NK-92 treated with Interleukin-12 subunit alpha and Interleukin-12 subunit beta, amount 100 ng/mL, for 24 hours (cell line): ENCODE results near the gene KRTAP1-4.
"Not testable (repeated sequence)": the region's sequence is repeated elsewhere in the genome, so short reads cannot be mapped to it uniquely, and the experiment has no call there.

Experiments used
- DNase-seq: peaks from one replicate; lab custom pipeline; 2025; lab: John Stamatoyannopoulos, UW

Gene KRTAP1-4

DNA sequence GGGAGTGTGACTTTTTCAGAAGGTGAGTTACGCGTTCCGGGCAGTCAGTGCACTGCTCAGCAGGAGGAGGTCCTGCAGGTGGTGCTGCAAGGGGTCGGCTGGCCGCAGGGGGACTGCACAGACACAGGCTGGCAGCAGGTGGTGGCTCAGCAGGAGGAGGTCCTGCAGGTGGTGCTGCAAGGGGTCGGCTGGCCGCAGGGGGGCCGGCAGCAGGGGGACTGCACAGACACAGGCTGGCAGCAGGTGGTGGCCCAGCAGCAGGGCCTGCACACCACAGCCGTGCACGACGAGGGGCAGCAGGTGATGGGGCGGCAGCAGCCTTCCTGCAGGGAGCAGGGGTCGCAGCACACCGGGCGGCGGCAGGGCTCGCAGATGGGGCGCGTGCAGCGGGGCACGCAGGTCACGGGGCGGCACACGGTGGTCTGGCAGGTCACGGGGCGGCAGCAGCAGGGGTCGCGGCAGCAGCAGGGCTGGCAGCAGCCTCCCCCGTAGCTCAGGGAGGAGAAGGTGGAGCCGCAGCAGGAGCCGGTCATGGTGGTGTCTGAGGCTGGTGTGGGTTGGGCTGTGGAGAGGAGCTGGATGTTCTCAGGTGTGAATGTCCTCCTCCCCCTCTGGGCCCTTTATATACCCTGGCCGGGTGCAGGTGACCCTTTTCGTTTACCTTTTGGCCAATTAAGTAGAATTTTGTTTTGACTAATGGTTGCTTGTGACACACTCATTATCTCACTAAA, 16.9 kb upstream of the KRTAP1-4 start, which contains the start of gene KRTAP2-1:
TSS of gene KRTAP2-1 (minus strand) at position 582 of the 731 bp plus-strand sequence. CDS start at position 533, 49 bp downstream.
- not testable (repeated sequence) for DNase-seq

DNA sequence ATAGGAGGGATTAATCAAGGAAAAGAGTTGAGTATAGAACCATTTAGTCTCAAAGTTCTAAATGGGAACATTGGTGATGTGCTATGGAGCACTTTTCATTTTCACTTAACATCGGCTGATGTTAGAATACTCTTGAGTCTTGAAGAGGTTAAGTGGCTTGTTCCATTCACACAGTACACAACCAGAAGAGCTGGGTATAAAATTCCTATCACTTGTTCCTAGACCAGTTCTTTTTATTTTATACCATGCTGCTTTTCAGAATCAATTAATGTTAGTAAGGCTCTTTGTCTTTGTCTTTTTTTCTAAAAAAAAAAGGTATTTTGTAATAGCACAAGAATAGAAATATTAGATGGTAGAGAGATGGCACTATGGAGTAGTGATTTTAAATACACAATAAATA, 13.0 kb upstream of the KRTAP1-4 start:
- no peak for DNase-seq

DNA sequence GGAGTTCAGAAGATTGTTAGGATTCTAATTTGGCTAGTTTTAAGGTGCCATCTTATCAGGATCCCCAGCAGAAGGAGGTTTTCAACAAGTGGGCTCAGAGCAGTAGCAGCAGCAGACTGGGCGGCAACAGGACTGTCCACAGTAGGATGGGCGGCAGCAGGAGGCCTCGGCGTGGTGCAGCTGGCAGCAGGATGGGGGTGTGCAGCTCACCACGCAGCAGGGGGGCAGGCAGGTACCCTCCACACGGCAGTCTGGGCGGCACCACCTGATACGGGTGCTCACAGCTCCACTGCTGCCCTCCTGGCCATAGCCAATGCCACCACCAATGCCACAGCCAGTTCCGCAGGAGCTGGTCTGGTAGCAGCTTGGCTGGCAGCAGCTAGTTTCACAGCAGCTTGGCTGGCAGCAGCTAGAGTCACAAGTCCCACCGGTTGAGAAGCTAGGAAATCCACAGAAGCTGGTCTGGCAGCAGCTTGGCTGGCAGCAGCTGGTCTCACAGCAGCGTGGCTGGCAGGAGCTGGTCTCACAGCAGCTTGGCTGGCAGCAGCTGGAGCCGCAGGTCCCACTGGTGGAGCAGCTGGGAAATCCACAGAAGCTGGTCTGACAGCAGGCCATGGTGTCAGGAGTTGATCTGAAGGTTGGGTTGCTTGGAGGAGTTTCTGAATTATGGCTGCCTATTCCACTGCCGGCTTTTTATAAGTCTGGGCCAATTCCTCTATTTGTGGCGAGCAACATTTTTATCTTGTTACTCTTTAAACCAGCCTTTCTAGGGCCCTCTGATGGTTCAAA, 11.0 kb upstream of the KRTAP1-4 start, which contains the start of gene KRTAP1-1:
TSS of gene KRTAP1-1 (minus strand) at position 668 of the 789 bp plus-strand sequence. CDS start at position 615, 53 bp downstream.
- DNase-seq: not testable (repeated sequence)

DNA sequence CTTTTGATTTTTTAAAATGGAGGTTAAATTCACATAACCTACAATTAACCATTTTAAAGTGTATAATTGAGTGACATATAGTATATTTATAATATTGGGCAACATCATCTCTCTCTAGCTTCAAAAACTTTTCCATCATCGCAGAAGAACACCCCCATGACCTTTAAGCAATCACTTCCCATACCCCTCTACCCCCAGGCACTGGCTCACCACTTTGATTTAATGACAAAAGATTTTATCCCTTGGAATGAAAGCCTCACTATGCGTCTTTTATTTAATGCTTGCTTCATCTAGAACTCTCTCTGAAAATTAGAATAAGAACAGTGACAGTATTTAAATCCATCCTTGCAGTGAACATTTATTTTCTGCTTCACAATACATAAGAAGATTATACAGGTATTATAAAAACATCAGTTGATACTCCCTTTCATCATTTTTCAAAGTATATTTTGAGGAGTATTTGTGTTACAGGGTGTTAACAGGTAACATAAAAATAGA, 7.9 kb upstream of the KRTAP1-4 start:
- DNase-seq: no peak

DNA sequence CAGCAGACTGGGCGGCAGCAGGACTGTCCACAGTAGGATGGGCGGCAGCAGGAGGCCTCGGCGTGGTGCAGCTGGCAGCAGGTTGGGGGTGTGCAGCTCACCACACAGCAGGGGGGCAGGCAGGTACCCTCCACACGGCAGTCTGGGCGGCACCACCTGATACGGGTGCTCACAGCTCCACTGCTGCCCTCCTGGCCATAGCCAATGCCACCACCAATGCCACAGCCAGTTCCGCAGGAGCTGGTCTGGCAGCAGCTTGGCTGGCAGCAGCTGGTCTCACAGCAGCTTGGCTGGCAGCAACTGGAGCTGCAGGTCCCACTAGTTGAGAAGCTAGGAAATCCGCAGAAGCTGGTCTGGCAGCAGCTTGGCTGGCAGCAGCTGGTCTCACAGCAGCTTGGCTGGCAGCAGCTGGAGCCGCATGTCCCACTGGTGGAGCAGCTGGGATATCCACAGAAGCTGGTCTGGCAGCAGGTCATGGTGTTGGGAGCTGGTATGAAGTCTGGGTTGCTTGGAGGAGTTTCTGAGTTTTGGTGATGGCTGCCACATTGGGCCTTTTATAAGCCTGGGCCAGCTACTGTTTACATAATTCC, 4.4 kb upstream of the KRTAP1-4 start, which contains the start of gene KRTAP1-3:
TSS of gene KRTAP1-3 (minus strand) at position 529 of the 590 bp plus-strand sequence. CDS start at position 476, 53 bp downstream.
- not testable (repeated sequence) for DNase-seq

DNA sequence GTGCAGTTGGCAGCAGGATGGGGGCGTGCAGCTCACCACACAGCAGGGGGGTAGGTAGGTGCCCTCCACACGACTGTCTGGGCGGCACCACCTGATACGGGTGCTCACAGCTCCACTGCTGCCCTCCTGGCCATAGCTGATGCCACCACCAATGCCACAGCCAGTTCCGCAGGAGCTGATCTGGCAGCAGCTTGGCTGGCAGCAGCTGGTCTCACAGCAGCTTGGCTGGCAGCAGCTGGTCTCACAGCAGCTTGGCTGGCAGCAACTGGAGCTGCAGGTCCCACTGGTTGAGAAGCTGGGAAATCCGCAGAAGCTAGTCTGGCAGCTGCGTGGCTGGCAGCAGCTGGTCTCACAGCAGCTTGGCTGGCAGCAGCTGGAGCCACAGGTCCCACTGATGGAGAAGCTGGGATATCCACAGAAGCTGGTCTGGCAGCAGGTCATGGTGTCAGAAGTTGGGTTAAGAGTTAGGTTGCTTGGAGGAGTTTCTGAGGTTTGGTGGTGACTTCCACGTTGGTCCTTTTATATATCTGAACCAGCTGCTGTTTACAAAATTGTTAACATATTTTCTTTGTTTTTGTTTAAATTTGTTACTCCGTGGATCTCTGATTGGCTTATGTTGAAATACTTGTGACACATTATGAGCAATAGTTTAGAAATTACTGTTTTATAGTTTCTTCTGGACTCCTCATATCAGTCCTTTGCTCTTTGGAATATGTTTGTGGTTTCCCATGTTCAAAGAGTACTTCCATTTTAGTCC, 3.1 kb downstream of the KRTAP1-4 start, which contains the start of gene KRTAP1-5:
TSS of gene KRTAP1-5 (minus strand) at position 494 of the 757 bp plus-strand sequence. CDS start at position 441, 53 bp downstream.
- no peak for DNase-seq

DNA sequence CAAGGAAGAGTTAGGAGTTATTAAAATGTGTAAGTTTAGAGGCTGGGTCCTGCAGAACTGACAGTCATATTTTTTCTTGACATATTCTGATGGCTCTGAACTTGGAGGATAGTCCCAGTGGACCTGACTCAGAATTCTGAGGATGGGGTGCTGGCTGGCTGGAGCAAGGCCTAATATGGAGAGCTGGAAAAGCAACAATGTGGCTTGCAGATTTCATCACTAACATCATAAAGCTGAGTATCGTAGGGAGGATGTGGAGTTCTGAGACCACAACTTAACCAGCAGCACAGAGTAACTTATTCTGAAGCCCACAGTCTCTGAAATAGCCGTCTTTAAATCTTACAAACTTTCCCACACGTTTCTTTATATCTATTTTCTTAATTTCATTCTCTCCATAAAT, 5.3 kb downstream of the KRTAP1-4 start:
- DNase-seq: no peak

DNA sequence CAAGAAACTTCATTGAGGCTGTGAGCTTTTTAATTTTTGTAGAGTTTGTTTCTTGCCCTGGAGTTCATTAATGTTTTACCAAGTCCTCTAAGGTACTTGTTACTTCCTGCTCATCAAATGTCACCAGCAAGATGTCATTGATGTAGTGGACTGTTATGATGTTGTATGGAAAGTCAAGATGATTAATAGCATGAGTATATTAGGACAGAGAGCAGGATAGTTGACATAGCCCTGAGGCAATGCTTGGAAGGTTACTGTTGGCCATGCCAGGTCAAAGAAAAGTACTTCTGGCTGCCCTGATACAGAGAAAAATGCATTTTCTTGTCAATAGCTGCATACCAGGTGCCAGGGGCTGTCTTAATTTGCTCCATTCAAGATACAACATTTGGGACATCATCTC, 9.7 kb downstream of the KRTAP1-4 start:
- DNase-seq: no peak

DNA sequence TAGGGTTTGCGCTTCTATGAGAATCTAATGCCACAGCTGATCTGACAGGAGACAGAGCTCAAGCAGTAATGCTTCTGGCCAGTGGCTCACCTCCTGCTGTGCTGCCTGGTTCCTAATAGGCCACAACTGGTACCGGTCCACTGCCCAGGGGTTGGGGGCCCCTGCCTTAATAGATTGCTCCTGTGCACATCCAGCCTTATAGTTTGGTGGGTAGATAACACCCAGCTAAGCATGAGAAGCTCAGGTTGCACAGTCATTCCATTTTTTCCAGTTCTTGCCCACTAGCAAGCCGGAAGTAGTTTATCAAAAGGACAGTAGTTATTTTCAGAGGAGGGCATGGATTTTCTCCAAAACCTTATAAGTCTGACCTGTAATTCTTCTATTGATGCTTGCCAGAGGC, 10.6 kb downstream of the KRTAP1-4 start:
- no peak for DNase-seq

DNA sequence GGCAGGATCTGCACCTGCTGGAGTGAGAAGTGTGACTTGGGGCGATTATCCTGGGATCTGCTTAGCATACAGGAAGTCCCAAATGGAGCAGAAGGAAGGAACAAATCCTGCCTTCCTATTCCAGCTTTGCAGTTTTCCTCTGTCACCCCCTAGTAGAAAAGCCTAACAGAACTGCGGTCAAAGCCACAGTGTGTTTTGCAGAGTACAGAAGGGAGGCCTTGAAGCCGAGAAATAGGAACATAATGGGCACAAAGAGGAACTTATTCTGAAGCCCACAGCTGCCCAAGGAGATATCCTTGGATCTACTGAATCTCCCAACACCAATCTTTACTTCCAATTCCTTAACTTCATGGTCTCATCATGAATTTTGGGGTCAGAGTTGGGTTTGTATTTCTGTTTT, 11.5 kb downstream of the KRTAP1-4 start:
- no peak for DNase-seq

DNA sequence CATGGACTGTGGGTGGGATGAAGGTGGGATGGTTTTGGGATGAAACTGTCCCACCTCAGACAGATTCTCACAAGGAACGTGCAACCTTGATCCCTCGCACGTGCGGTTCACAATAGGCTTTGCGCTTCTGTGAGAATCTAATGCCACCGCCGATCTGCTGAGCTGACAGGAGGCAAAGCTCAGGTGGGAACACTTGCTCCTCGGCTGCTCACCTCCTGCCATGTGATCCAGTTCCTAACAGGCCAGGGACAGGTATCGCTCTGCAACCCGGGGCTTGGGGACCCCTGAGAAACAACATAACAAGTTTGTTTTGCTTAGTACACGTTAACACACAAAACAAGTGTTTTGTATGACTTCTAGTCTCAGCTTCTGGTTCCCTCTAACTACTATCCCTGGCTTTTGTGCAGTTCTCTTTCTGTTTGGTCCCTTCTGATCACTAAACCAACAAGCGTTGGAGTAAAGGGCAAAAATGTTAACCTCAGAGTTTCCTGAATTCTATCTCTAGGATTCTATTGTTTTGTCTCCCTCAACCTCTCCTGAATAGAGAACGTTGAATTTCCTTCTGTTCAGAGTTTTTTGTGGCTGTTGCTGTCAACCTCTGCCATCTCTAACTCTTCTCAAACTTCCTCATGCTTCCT, 13.3 kb downstream of the KRTAP1-4 start:
- no peak for DNase-seq

DNA sequence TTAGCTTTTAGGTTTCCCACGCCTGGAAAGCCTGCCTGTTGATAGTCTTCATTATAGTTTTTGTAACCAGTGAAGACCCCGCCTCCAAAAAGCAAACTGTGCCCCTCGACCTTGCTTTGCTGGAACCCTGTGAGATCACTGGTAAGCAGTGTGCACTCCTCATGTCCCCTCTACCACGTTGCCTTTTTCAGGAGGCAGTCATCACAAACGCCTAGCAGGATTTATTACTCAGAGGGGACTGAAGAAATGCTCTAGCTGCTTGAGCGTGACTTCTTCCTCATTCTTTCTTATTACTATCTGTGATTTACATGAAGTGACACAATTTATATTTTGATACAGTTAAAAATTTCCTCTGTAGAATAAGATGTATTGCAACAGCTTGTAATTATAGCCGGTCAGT, 14.5 kb downstream of the KRTAP1-4 start:
- DNase-seq: no peak

DNA sequence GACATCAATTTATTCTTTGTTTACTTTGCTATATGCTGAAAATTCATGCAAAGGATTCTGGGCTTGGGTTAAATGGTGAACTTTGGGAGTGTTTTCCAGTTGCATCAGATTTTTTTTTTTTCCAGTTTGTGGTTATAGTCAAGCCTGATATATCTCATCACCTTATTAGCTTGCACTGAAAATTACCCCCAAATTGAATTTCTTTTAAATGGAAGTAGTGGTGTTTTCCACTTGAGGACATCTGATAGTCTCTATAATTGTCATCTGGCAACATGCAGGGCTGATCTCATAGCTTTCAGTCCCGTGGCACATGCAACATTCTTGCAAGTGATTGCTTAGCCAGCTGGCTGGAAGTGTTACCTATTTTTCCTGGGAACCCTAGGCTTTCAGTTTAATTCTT, 16.4 kb downstream of the KRTAP1-4 start:
- DNase-seq: no peak

DNA sequence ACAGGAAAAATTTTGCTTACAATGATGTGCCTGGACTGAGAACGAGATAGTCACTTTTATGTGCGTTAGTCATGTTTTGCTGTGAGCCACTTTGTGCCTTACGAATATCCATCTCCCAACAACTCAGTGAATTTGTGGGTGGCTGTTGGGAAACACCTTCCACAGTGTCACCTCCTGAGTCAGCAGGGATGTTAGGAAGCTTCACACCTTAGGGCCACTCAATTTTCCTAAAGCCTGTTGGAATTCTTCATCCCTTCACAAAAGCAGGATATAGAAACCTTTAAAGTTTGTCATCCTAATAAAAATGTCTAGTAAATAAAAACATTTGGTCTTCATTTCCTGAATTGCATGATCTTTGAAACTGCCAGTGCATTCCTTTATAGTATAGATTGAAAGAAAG, 16.8 kb downstream of the KRTAP1-4 start:
- no peak for DNase-seq

DNA sequence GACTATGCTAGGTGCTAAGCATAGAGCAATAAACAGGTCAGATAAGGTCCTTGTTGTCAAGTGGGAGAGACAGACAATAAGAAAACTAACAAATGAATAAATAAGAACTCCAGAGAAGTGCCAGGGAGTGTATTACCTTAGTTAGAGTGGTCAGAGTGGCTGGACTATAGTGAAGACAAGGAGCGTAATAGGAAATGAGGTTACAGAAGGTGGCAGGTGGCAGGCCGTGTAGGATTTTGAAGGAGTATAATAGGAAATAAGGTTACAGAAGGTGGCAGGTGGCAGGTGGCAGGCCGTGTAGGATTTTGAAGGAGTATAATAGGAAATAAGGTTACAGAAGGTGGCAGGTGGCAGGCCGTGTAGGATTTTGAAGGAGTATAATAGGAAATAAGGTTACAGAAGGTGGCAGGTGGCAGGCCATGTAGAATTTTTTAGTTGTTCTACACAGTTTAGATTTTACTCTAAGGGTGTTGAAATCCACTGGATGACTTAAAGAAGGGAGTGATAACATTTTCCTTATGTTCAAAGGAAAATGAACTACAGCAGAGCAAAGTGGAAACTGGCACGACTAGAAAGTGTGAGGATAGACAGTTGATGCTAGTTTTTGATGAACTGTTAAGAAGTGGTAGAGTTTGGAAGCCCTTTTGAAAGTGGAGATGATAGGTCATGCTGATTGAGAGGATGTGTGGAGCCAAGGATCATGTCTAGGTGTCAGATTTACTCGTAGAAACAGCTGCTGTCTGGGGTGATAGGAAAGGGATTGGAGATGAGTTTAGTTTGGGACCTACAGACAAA, 17.5 kb downstream of the KRTAP1-4 start:
- no peak for DNase-seq

DNA sequence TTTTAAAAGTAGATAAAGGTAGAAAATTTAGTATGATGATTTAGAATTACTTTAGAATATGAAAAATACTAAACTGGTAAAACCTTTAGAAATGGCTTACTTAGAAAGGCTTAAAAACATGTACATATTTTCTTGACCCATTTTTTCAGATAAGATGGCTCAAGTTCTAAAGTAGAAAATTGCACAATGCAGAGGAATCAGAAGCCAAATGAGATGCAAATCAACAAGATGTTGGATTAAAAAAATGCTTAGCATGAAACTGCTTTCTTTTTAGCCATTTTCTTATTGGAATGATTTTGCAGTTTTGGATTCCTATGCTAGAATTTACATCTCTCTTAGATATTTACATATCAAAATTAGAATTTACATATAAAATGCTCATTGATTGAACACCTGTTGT, 19.6 kb downstream of the KRTAP1-4 start:
- DNase-seq: no peak

DNA sequence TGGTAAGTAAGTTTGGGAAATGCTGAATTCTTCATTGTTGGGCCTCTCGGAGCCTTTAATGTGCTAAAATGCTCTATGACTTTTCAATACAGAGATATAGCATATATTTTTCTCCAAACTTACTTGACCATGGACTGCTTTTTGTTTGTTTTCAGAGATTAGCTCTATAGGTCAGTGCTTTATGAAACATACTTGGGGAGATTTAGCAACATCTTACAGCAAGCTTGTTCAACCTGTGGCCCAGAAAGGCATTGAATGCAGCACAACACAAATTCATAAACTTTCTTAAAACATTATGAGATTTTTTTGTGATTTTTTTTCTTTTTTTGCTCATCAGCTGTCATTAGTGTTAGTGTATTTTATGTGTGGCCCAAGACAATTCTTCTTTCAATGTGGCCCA, 20.1 kb downstream of the KRTAP1-4 start:
- no peak for DNase-seq

DNA sequence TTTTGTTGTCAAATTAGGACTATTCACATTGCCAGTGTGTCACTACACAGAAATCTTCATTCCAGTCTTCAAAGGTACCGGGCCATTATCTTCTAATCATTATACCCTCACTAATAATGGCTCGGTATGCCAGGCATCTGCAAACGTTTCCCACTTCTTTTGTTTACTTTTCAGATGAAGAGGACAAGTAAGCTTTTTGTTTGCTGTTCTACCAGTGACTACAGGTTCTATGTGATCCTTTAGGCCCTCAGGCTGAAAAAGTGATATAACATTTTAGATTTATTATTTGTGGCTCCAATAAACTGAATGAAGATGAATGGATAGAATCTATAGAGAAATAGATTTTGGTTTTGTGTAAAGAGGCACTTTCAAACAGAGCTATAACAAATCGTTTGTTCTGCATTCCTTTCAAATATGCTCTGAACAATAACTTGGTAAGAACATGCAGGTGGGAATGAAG, 20.7 kb downstream of the KRTAP1-4 start:
- no peak for DNase-seq

DNA sequence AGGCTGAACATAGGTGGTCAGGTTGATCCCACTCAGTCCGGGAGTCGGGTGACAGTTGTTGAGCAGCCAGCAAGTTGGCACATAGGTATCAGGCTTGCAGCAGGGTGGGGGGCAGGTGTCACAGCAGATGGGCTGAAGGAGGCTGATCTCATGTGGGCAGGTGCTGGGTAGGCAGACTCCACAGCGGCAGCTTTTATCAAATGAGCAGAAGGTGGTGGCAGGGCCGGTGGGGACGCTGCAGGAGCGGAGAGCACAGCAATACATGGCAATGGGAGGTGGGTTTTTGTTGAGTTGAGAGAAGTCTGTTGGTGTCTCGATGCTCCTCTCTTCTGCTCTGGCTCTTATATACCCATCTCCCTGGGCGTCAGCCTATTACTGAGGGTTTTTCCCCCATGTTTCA, 21.2 kb downstream of the KRTAP1-4 start, which contains the start of gene KRTAP3-1:
TSS of gene KRTAP3-1 (minus strand) at position 318 of the 400 bp plus-strand sequence. CDS start at position 264, 54 bp downstream.
- DNase-seq: no peak

DNA sequence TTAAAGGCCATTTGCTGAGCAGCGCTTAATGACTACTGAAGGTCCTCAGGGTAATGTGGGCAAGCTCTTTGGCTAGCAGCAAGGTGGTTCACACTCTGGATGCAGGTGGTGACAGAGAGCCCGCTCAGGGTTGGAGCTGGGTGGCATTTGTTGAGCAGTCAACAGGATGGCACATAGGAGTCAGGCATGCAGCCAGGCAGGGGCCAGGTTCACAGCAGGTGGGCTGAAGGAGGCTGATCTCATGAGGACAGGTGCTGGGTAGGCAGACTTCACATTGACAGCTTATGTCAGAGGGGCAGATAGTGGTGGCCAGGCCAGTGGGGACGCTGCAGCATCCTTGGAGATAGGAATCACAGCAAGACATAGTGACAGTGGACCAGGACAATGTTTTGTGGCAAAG, 25.6 kb downstream of the KRTAP1-4 start:
- no peak for DNase-seq
